ENCODE data around the gene EFNA1.
"Not testable (repeated sequence)": the region's sequence is repeated elsewhere in the genome, so short reads cannot be mapped to it uniquely, and the experiment has no call there.

The EFNA1 gene

GRCh38 chr1:155092131-155092530 lies 35.5 kb upstream of the EFNA1 start:
- in situ Hi-C loops (cut with MboI; ENCODE audit: low sequenced_read_pairs), result no loop called here

- in situ Hi-C loops (cut with MboI; ENCODE audit: low sequenced_read_pairs), result no loop called here
These were observed 35.0 kb upstream of the EFNA1 start for GRCh38 chr1:155092641-155093040.

GRCh38 chr1:155093911-155094621 lies 33.6 kb upstream of the EFNA1 start:
- in situ Hi-C loops (cut with MboI; ENCODE audit: low sequenced_read_pairs), result no loop called here

- in situ Hi-C loops (cut with MboI; ENCODE audit: low sequenced_read_pairs), result no loop called here
These were observed 33.1 kb upstream of the EFNA1 start for GRCh38 chr1:155094622-155094948.

GRCh38 chr1:155099331-155099730 lies 28.3 kb upstream of the EFNA1 start:
- in situ Hi-C loops (cut with MboI; ENCODE audit: low sequenced_read_pairs), result loop anchor here (5.0 kb wide), 1 partner anchor 68 kb away; no protein-coding TSS in a partner anchor

- in situ Hi-C loops (cut with MboI; ENCODE audit: low sequenced_read_pairs), result no loop called here
These were observed 24.4 kb upstream of the EFNA1 start for GRCh38 chr1:155103325-155103724.

GRCh38 chr1:155104605-155105534 lies 22.8 kb upstream of the EFNA1 start:
- in situ Hi-C loops (cut with MboI; ENCODE audit: low sequenced_read_pairs), result no loop called here

GRCh38 chr1:155105604-155106011 lies 22.1 kb upstream of the EFNA1 start:
- in situ Hi-C loops (cut with MboI; ENCODE audit: low sequenced_read_pairs), result no loop called here

- in situ Hi-C loops (cut with MboI; ENCODE audit: low sequenced_read_pairs), result no loop called here
These were observed 20.8 kb upstream of the EFNA1 start for GRCh38 chr1:155106862-155107261.

- in situ Hi-C loops (cut with MboI; ENCODE audit: low sequenced_read_pairs), result no loop called here
These were observed 20.1 kb upstream of the EFNA1 start for GRCh38 chr1:155107309-155108264.

GRCh38 chr1:155108296-155108695 lies 19.4 kb upstream of the EFNA1 start:
- in situ Hi-C loops (cut with MboI; ENCODE audit: low sequenced_read_pairs), result no loop called here

GRCh38 chr1:155110381-155110780 lies 17.3 kb upstream of the EFNA1 start:
- in situ Hi-C loops (cut with MboI; ENCODE audit: low sequenced_read_pairs), result no loop called here

- in situ Hi-C loops (cut with MboI; ENCODE audit: low sequenced_read_pairs), result no loop called here
These were observed 16.9 kb upstream of the EFNA1 start for GRCh38 chr1:155110826-155111225.

- in situ Hi-C loops (cut with MboI; ENCODE audit: low sequenced_read_pairs), result no loop called here
These were observed 14.2 kb upstream of the EFNA1 start for GRCh38 chr1:155113450-155113980.

- in situ Hi-C loops (cut with MboI; ENCODE audit: low sequenced_read_pairs), result no loop called here
These were observed 11.4 kb upstream of the EFNA1 start for GRCh38 chr1:155116113-155116764.

GRCh38 chr1:155117610-155118009 lies 10.1 kb upstream of the EFNA1 start:
- in situ Hi-C loops (cut with MboI; ENCODE audit: low sequenced_read_pairs), result no loop called here

- in situ Hi-C loops (cut with MboI; ENCODE audit: low sequenced_read_pairs), result not testable (repeated sequence)
These were observed 9.6 kb upstream of the EFNA1 start for GRCh38 chr1:155118090-155118489.

- in situ Hi-C loops (cut with MboI; ENCODE audit: low sequenced_read_pairs), result no loop called here
These were observed 7.4 kb upstream of the EFNA1 start for GRCh38 chr1:155120253-155120652.

- in situ Hi-C loops (cut with MboI; ENCODE audit: low sequenced_read_pairs), result no loop called here
These were observed 6.4 kb upstream of the EFNA1 start for GRCh38 chr1:155121249-155121648.

- in situ Hi-C loops (cut with MboI; ENCODE audit: low sequenced_read_pairs), result no loop called here
These were observed 5.4 kb upstream of the EFNA1 start for GRCh38 chr1:155122308-155122707.

Measured in HL-60/S4 treated with phorbol 12-myristate 13-acetate at 8.2 ng/mL for 4 days and 3 days (cell line).